IPS DF 6.9 (cell line): ENCODE data around the gene ROBO3.
A peak's percentile ranks its signal among the peaks of the same experiment; 100 is the strongest.

Experiments
- DNase-seq: peaks from one replicate; pipeline ENCODE4 v3.0.0-alpha.2; 2013; ENCODE audit warnings: low read depth, low spot score
- H3K27ac ChIP-seq: one replicate; pipeline ENCODE4 v1.5.1; 2013; ENCODE audit warnings: low read length, control low read depth
- H3K27me3 ChIP-seq: 2 replicates; pipeline ENCODE4 v1.6.1; 2013; ENCODE audit warnings: mild to moderate bottlenecking, low read length; ENCODE audit not compliant: control insufficient read depth, insufficient read depth
- H3K36me3 ChIP-seq: 2 replicates; pipeline ENCODE4 v1.6.1; 2013; ENCODE audit warnings: low read length; ENCODE audit not compliant: control insufficient read depth, insufficient read depth
- H3K4me1 ChIP-seq: 2 replicates; pipeline ENCODE4 v1.6.1; 2013; ENCODE audit warnings: low read length; ENCODE audit not compliant: control insufficient read depth, insufficient read depth
- H3K4me3 ChIP-seq: 2 replicates; pipeline ENCODE4 v1.5.1; 2013; ENCODE audit warnings: mild to moderate bottlenecking, low read length
- H3K9me3 ChIP-seq: 2 replicates; pipeline ENCODE4 v1.6.1; 2013; ENCODE audit warnings: low read length, inconsistent platforms; ENCODE audit not compliant: control insufficient read depth, insufficient read depth
- WGBS: extraction: QIAGEN DNeasy Blood & Tissue Kit; methylation state at CpG from one replicate; pipeline ENCODE4 v1.1.7; 2013; ENCODE audit warnings: mixed read lengths, missing lambda C conversion rate; ENCODE audit not compliant: insufficient read length, insufficient coverage; 5-methylcytosine and 5-hydroxymethylcytosine counted together

ROBO3 gene

DNA sequence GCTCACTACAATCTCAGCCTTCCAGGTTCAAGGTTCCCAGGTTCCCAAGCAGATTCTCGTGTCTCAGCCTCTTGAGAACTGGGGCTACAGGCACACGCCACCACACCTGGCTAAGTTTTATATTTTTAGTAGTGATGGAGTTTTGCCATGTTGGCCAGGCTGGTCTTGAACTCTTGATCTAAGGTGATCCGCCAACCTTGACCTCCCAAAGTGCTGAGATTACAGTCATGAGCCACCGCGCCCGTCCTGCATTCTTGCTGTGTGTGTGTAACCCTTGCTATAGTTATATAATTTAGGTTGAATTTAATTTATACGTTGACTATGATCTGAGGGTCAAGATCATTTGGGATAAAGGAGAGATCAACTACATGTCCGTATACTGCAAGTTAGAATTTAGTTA, 29.3 kb upstream of the ROBO3 start:
- H3K9me3 ChIP-seq = no peaks in the 10 kb centered on the region
- WGBS = no CpG with 5 or more reads among the region's 8 CpGs
- H3K36me3 ChIP-seq = no peaks in the 10 kb centered on the region
- peaks cover 3% of the 10 kb centered on the region; the same call in 1 of the 2 replicates for H3K4me1 ChIP-seq
- H3K4me3 ChIP-seq = no peak overlapping the region
- H3K27me3 ChIP-seq = peaks cover 33% of the 10 kb centered on the region
- no peak overlapping the region for H3K27ac ChIP-seq
- DNase-seq = no peak

DNA sequence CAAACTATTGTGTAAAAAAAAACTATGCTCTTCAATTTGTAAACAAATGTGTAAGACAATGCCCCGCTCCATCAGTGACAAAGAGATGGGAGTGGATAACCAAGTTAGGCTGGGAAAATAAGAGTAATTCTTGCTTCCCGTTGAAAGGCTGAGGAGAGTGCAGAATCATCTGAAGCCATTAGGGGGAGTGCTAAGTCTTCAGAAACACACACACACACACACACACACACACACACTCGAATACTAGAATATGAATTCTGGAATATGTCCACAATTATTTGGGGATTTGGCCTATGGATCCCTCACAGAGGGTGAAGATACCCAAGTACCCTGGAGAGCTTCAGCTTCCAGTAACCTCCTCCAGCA, 27.8 kb upstream of the ROBO3 start:
- Histone ChIP-seq H3K4me1 (peaks cover 3% of the 10 kb centered on the region; the same call in 1 of the 2 replicates), H3K4me3 (no peak overlapping the region), H3K27me3 (peaks cover 47% of the 10 kb centered on the region), H3K9me3 (no peaks in the 10 kb centered on the region), H3K36me3 (no peaks in the 10 kb centered on the region), H3K27ac (no peak overlapping the region)
- no CpG with 5 or more reads among the region's 3 CpGs for WGBS
- no peak for DNase-seq

DNA sequence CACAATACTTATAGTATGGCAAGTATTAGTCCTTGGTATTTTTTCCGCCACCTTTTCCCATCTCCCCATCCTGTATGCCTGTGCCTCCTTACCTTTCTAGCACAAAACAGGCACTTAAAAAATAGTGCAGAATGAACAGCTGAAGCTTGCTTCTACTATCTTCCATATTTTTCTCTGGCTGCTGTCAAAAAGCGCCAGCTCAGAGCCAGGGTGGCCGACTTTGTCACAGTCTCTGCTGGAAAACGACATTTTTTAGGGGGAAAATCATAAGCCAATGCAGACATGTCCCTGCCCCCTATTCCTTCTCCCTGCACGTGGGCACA, 26.5 kb upstream of the ROBO3 start:
- Histone ChIP-seq H3K9me3 (no peaks in the 10 kb centered on the region), H3K27ac (no peak overlapping the region), H3K4me1 (peaks cover 3% of the 10 kb centered on the region; the same call in 1 of the 2 replicates), H3K4me3 (no peak overlapping the region), H3K36me3 (no peaks in the 10 kb centered on the region), H3K27me3 (peaks cover 59% of the 10 kb centered on the region)
- WGBS = no CpG with 5 or more reads among the region's 5 CpGs
- no peak for DNase-seq

DNA sequence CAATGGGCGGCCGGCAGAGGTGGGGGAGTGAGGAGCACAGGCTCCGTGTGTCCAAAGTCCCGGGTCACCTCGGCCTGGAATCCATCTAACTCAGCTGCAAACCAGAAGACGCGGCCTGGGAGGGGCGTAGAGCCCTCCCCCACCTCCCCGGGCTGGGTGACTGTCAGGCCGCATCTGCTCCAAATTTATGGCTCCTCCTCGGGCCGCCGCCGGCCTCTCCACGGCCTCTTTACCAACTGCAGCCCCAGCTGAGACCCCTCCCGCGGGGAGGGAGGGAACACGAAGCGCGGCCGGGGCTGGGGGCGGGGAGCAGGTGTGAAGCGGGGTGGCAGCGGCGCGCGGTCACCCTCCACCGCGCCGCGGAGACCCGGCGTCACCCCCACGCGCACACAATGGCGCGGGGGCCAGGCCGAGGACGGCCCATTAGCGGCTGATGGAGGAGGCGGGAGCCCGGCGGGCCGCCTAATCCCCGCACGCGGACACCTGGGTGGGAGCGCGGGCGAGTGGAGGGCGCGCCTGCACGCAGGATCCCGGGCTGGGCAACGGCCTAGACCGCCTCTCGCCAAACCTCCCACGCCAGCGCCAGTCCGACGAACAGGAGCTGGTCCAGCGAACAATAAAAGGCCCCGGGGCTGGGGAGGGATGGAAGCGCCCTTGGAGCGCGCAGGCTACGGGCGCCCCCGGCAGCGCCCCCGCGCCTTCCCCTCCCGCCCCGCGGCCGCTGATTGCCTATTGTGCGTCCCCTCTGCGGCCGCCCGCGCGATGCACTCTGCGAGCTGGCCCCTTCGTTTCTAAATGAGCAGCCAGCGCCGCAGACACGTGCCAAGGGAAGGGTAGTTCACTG, 25.9 kb upstream of the ROBO3 start:
- WGBS = no CpG with 5 or more reads among the region's 87 CpGs
- Histone ChIP-seq H3K27ac (no peak overlapping the region), H3K27me3 (peaks cover 65% of the 10 kb centered on the region), H3K4me3 (peak overlapping the region; percentile 18; the same call in 1 of the 2 replicates), H3K36me3 (no peaks in the 10 kb centered on the region), H3K4me1 (peaks cover 3% of the 10 kb centered on the region; the same call in 1 of the 2 replicates), H3K9me3 (no peaks in the 10 kb centered on the region)
- DNase-seq = no peak

DNA sequence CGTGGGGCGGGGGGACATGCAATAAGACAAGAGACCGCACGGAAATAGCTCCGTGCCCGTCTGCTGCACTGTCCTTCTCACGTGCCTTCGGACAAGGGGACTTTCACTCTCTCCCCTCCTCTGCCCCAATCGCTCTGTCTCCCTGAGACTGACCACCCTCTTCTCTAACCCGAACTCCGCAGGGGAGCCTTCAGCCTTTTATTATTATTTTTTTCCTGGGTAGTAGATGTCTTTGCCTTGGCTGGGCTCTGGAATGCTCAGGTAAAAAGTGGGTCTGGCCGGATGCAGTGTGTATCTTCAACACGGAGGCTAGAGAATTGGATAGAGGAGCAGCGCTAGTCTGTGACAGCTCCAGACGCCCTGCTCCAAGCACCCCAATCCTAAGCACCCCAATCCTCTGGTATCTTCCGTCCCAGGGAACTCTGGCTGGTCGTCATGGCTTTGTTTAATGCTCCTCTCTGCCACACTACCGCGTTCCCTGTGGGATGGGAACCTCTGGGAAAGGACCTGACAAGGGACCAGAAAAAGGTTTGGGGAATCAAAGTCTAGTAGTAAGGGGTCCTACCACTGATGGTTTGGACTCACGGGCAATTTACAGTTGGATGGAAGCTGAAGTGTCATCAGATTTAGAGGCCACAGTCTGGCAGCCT, 25.1 kb upstream of the ROBO3 start:
- peaks cover 3% of the 10 kb centered on the region; the same call in 1 of the 2 replicates for H3K4me1 ChIP-seq
- no peaks in the 10 kb centered on the region for H3K36me3 ChIP-seq
- H3K9me3 ChIP-seq = no peaks in the 10 kb centered on the region
- H3K27me3 ChIP-seq = peaks cover 73% of the 10 kb centered on the region
- no peak overlapping the region for H3K4me3 ChIP-seq
- no peak for DNase-seq
- no peak overlapping the region for H3K27ac ChIP-seq
- WGBS = no CpG with 5 or more reads among the region's 20 CpGs

DNA sequence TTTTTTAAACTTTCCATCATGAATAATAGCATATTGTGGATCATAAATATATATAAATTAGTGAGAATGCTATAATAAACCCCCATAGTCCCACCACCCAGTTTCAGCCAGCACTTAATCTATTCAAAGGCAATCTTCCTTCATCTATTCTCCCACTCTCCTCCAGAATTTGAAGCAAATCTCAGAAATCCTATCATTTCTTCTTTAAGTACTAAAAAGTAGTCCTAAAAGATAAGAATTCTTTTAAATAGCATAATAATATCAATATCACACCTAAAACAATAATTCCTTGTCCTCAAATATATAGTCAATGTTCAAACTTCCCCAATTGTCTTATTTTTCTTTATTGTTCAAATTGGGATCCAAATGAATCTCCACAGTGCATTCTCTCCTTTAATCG, 24.6 kb upstream of the ROBO3 start:
- Histone ChIP-seq H3K4me1 (peaks cover 3% of the 10 kb centered on the region; the same call in 1 of the 2 replicates), H3K4me3 (no peak overlapping the region), H3K36me3 (no peaks in the 10 kb centered on the region), H3K9me3 (no peaks in the 10 kb centered on the region), H3K27ac (no peak overlapping the region), H3K27me3 (peaks cover 78% of the 10 kb centered on the region)
- no CpG with 5 or more reads among the region's 1 CpG for WGBS
- no peak for DNase-seq

DNA sequence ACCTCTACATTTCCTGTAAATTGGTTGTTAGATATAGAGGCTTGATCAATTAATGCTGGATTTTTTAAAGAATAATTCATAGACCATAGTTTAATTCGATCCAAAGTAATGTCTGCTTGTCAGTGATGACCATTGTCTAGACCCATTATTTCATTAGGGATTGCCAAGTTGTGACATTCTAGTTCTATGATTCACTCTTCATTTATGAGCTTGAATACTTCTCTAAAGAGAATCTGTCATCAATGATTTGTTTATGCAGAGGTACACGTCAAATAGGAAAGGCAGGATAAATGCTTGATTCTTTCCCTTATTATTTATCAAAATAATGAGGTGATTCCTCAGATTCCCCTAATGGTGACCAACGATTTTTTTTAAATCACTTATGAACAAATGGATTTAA, 24.0 kb upstream of the ROBO3 start:
- no CpG with 5 or more reads among the region's 3 CpGs for WGBS
- no peak for DNase-seq
- H3K27me3 ChIP-seq = peaks cover 84% of the 10 kb centered on the region

DNA sequence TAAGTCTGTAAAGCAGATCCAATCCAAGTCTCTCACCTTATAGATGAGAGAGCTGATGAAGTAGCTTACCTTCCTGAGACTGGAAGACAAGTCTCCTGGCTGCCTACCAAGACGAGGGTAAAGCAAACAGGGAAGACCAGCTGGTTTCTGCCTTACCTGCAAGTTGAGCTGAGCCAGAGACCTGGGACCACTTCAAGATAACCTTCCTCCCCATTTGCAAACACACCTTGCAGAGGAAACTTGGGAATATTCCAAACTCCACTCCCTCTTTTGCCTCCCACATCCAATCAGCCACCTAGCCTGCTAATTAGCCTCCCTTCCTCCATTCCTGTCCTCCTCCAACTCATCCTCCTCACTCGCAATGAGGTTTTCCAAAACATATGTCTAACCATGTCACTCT, 23.4 kb upstream of the ROBO3 start:
- H3K36me3 ChIP-seq = no peaks in the 10 kb centered on the region
- no peak for DNase-seq
- no peak overlapping the region for H3K27ac ChIP-seq
- H3K9me3 ChIP-seq = no peaks in the 10 kb centered on the region
- H3K4me1 ChIP-seq = peaks cover 3% of the 10 kb centered on the region; the same call in 1 of the 2 replicates
- no CpG with 5 or more reads among the region's 2 CpGs for WGBS
- H3K27me3 ChIP-seq = peaks cover 90% of the 10 kb centered on the region
- no peak overlapping the region for H3K4me3 ChIP-seq

More for the DNA sequence above, 24.0 kb upstream of the ROBO3 start:
- peaks cover 3% of the 10 kb centered on the region; the same call in 1 of the 2 replicates for H3K4me1 ChIP-seq
- H3K36me3 ChIP-seq = no peaks in the 10 kb centered on the region
- H3K27ac ChIP-seq = no peak overlapping the region
- H3K9me3 ChIP-seq = no peaks in the 10 kb centered on the region
- H3K4me3 ChIP-seq = no peak overlapping the region

DNA sequence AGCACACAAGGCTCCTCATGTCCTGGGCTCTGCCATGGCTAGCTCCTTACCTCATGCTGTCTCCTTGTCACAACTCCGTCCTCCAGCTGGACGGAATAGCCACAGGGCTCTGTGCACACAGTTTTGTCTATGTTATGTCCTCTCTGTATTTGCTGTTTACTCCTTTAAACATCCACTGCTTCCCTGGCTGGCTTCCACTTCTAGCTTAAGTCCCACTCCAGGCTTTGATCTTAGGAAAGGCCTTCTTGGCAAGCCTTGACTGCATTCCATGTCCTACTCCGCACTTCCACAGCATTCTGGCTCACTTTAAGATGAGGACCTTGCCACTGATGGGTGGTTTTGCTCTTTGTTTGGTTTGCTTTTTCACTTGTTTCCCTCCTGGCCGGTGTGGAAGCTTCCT, 22.9 kb upstream of the ROBO3 start:
- no CpG with 5 or more reads among the region's 4 CpGs for WGBS
- no peak overlapping the region for H3K27ac ChIP-seq
- H3K4me1 ChIP-seq = peaks cover 3% of the 10 kb centered on the region; the same call in 1 of the 2 replicates
- no peak overlapping the region for H3K4me3 ChIP-seq
- DNase-seq = no peak
- no peaks in the 10 kb centered on the region for H3K36me3 ChIP-seq
- H3K9me3 ChIP-seq = no peaks in the 10 kb centered on the region
- H3K27me3 ChIP-seq = peaks cover 95% of the 10 kb centered on the region

DNA sequence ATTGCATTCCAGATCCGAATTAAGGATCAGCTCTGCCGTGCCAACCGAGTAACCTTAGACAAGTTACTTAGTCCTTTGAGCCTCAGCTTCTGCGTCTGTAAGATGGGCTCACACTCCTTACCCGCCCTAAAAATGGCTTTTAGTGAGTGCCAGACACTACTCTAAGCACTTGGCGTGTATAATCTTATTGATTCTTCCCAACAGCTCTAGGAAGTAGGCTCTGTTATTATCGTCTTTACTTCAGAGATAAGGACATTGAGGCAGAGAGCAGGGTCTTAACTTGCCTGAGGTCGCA, 21.7 kb upstream of the ROBO3 start:
- Histone ChIP-seq H3K4me3 (no peak overlapping the region), H3K36me3 (no peaks in the 10 kb centered on the region), H3K27ac (no peak overlapping the region), H3K9me3 (no peaks in the 10 kb centered on the region), H3K27me3 (peaks cover 93% of the 10 kb centered on the region), H3K4me1 (peaks cover 3% of the 10 kb centered on the region; the same call in 1 of the 2 replicates)
- WGBS = no CpG with 5 or more reads among the region's 8 CpGs
- DNase-seq = no peak
